Pancreas (tissue), 10 donors: ENCODE measurements around the gene SPATA18. TPM values are rescaled to one million over a fixed set of nuclear protein-coding genes. Genes with fewer than 3 reads are reported as not detected.

Experiments
- ATAC-seq, 4 donors: fragments of 200-7000 bp; cut with Tn5 transposase; one replicate each; pipeline versions ENCODE4 v1.8.0 to v1.9.1; 2020; ENCODE audit warnings: mild to moderate bottlenecking in 4 of 4, moderate library complexity in 4 of 4
- DNase-seq, 6 donors: peaks; one replicate each; pipeline ENCODE4 v3.0.0-alpha.2; 2020
- FAIRE-seq: peaks from 2 replicates; lab custom pipeline; 2012; peaks lifted over from hg19 to GRCh38; lab: Jason Lieb, UNC
- H3K27ac ChIP-seq, 4 donors: fragments of 200-600 bp; sonication (generic); 1 replicate in 3 of 4; 2 replicates in 1 of 4; pipeline versions ENCODE4 v1.5.0 to v1.8.0; 2020
- H3K27me3 ChIP-seq, 4 donors: fragments of 200-600 bp; one replicate each; pipeline ENCODE4 v1.8.0; 2021
- H3K36me3 ChIP-seq, 3 donors: fragments of 200-600 bp; sonication (generic) in 1 of 3; one replicate each; pipeline versions ENCODE4 v1.5.0 to v1.8.0; 2020 to 2021
- H3K4me1 ChIP-seq, 3 donors: fragments of 200-600 bp; one replicate each; pipeline ENCODE4 v1.8.0; 2021
- H3K4me3 ChIP-seq, 4 donors: fragments of 200-600 bp; sonication (generic) in 2 of 4; one replicate each; pipeline versions ENCODE4 v1.5.0 to v1.8.0; 2020 to 2021
- H3K9me3 ChIP-seq, 4 donors: fragments of 200-600 bp; one replicate each; pipeline ENCODE4 v1.8.0; 2021
- CTCF ChIP-seq, 4 donors: fragments of 200-600 bp; sonication (generic) in 3 of 4; IDR thresholded peaks; one replicate each; pipeline versions ENCODE4 v1.5.0 to v1.8.0; 2021; ENCODE audit warnings: antibody characterized with exemption in 4 of 4
- WGBS, 2 donors: extraction: QIAGEN DNeasy Blood & Tissue Kit; methylation state at CpG; one replicate each; pipeline ENCODE4 v1.1.7; 2013; 5-methylcytosine and 5-hydroxymethylcytosine counted together
- intact Hi-C, 3 donors: fragments of 100-400 bp; cut with DNase I; formaldehyde crosslinking; loops; one replicate each; pipeline versions ENCODE4 v1.11.1 to v1.14.2; 2022
- polyA plus RNA-seq, 2 donors: library from polyadenylated mRNA; stranded (reverse); fragments of 200-250 nt; gene quantifications; one replicate each; pipeline ENCODE4 v1.2.3, GENCODE V29; 2013
- total RNA-seq, 6 donors: library from RNA; stranded (reverse); fragmentation: NEBNext Ultra II Directional in 4 of 6; extraction: Animal tissue kit (Norgen Biotek cat#: 25700) in 4 of 6; gene quantifications; one replicate each; pipeline versions ENCODE4 v1.2.1 to v1.2.4, GENCODE V29; 2021 to 2023
- donor health status: healthy with polysubstance abuse.
- donor health status: DM: no; HTN: no; CAD: no; lungs with moderate emphysema.
- donor health status: DM: no; HTN: no; CAD: no.
- donor health status: control.
- donor health status: control.
- donor health status: Bipolar disorder and iron deficiency.
- donor health status: DM: yes; HTN: yes; CAD: no.
- donor health status: DM: no; HTN: no; CAD: no.
- donor health status: DM: no; HTN: no; CAD: no.
- donor health status: DM: yes; HTN: yes; CAD: no.

The SPATA18 gene
- total and polyA plus RNA-seq, 8 donors = 1.2 to 4.3 (median 3.4) TPM

- no peaks in the 10 kb centered on the region for H3K9me3 ChIP-seq
- peaks cover 0 to under 1% (median 0%) of the 10 kb centered on the region in 3 donors for H3K36me3 ChIP-seq
- H3K27ac ChIP-seq = no peak overlapping the region
- FAIRE-seq = no peak
- peak in 3 of 4 donors; percentile 43 to 77 (median 52) for ATAC-seq
- intact Hi-C loops = no loop called here
- peaks cover 0 to 3% (median 0%) of the 10 kb centered on the region in 3 donors for H3K4me1 ChIP-seq
- H3K4me3 ChIP-seq = no peak overlapping the region
- no peaks in the 10 kb centered on the region for H3K27me3 ChIP-seq
- DNase-seq = no peak
- TF ChIP-seq CTCF (IDR thresholded peaks at IDR 0.05) = no peak
- 5 to 14% methylated on average over 1 of the region's 1 CpG for whole genome bisulfite sequencing, 2 donors
Measured at GRCh38 chr4:52017814-52018213, 33.3 kb upstream of the SPATA18 start.

DNA sequence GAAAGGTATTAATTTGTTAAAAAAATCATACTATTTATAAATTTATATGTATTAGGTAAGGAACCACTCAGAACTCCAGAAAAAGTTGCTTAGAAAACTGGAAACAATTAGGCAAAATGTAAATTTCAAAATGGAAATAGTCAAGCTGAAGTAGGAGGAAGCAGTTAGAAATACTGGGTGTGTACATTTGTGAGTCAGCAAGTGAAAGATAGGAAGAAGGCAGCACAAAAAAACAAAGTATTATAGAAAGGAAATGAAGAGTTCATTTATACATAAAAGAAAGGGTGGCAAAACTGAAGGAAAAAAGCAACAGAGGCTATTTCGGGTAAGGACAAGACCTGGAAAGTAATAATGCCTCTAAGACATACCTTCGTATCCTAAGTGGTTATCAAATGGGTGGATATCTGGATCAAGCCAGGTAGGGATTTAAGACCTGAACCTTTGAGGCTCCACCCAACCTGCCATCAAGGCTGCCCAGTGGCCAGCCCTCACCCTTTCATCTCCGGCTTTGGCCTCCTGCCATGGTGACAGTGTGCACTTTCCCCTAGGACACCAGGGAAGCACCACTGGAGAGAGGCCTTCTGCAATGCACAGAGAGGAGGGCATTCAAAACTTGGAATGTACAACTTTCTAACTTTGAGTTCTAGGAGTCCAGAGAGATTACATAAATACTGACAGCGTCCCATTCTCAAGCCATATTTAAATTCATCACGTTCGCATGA lies 31.0 kb upstream of the SPATA18 start, which contains the start of gene LRRC66:
Gene LRRC66 (minus strand): TSS at position 428 of the 722 bp plus-strand sequence. CDS start 2,750 bp downstream, outside the sequence.
- peaks cover 0 to 3% (median 0%) of the 10 kb centered on the region in 3 donors for H3K4me1 ChIP-seq
- H3K36me3 ChIP-seq = peaks cover 0 to 9% (median 0%) of the 10 kb centered on the region in 3 donors
- FAIRE-seq = peak; percentile 57
- intact Hi-C loops = loop anchor here in 2 of 3 donors (10.0 kb wide), 2 partner anchors 125 to 135 kb away; no protein-coding TSS in a partner anchor
- peak in 2 of 4 donors; percentile 48 to 51 for ATAC-seq
- peak in 1 of 6 donors; percentile 19 for DNase-seq
- H3K27ac ChIP-seq = no peak within 1 kb of the TSS
- no peak for TF ChIP-seq CTCF (IDR thresholded peaks at IDR 0.05)
- no peak within 1 kb of the TSS for H3K4me3 ChIP-seq
- no peaks in the 10 kb centered on the region for H3K9me3 ChIP-seq
- 82 to 83% methylated on average over 6 of the region's 6 CpGs for WGBS, 2 donors
- H3K27me3 ChIP-seq = no peaks in the 10 kb centered on the region

DNA sequence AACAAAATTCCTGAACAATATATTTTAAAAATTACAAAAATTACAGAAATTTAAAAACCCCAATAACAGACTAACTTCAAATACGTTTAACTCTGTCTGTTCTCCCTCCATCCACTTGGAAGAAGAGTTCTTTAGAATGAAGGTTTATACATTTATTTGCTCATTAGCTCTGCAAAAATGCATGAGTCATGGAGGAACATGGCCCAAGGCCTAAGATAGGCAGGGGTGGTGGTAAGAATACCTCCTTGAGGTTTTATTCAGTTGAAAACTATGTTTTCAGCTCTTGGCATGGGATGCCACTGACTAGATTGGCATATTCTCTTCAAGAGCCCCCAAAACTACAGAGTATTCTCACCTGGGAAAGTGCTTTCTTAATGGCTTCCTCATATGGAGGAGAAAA lies 22.1 kb upstream of the SPATA18 start:
- ATAC-seq (no peak), FAIRE-seq (no peak), DNase-seq (no peak)
- no peaks in the 10 kb centered on the region for H3K9me3 ChIP-seq
- no peaks in the 10 kb centered on the region for H3K4me1 ChIP-seq
- WGBS, 2 donors = 66 to 86% methylated on average over 1 of the region's 1 CpG
- peaks cover 0 to 3% (median 0%) of the 10 kb centered on the region in 3 donors for H3K36me3 ChIP-seq
- no peak for TF ChIP-seq CTCF (IDR thresholded peaks at IDR 0.05)
- no peaks in the 10 kb centered on the region for H3K27me3 ChIP-seq
- intact Hi-C loops = loop anchor here in 2 of 3 donors (10.0 kb wide), 2 partner anchors 134 to 144 kb away; no protein-coding TSS in a partner anchor
- H3K4me3 ChIP-seq = no peak overlapping the region
- H3K27ac ChIP-seq = no peak overlapping the region

DNA sequence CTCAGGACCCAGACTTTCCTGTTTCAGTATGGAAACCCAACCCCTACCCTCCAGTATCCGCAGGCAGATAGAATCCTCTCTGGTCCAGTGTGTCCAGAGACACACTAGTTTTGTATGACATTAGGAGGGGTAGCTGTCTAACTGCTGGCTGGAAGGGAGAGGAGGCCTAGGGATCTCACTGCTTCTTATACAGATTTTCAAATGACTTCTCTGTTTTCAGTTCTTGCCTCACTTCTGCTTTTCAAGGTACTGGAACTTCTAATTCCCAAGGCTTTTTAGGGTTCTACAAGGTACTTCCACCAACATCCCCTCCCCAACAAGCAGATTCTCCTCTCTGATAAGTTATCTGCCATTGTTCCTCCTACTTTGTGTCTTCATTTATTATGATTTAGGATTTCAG lies 19.1 kb upstream of the SPATA18 start:
- FAIRE-seq = no peak
- WGBS, 2 donors = 79 to 88% methylated on average over 1 of the region's 1 CpG

More for the DNA sequence above, 19.1 kb upstream of the SPATA18 start:
- ATAC-seq = no peak
- no peak for TF ChIP-seq CTCF (IDR thresholded peaks at IDR 0.05)
- Histone ChIP-seq H3K4me1 (no peaks in the 10 kb centered on the region), H3K27me3 (no peaks in the 10 kb centered on the region), H3K9me3 (no peaks in the 10 kb centered on the region), H3K27ac (no peak overlapping the region), H3K4me3 (no peak overlapping the region), H3K36me3 (no peaks in the 10 kb centered on the region)
- intact Hi-C loops = no loop called here
- no peak for DNase-seq
